ENCODE results near the gene SLC38A7.

GRCh38 chr16:58651965-58652348, 32.6 kb downstream of the SLC38A7 start:
- TF ChIP-seq EZH2 (IDR thresholded peaks at IDR 0.05), result no peak
- TF ChIP-seq POLR2AphosphoS5 (IDR thresholded peaks at IDR 0.05; ENCODE audit: borderline replicate concordance, low read depth, low read length), result no peak
- no peak for TF ChIP-seq FOXP2 (optimal IDR thresholded peaks at IDR 0.05; ENCODE audit: control extremely low read depth, extremely low read length, insufficient read depth)
